HG02885 (cell line): ENCODE measurements around the gene ZPLD1.

Source experiments
- ATAC-seq: cut with Tn5 transposase; IDR thresholded peaks from one replicate; pipeline ENCODE4 v1.9.1; 2021; ENCODE audit warnings: mild to moderate bottlenecking; ENCODE audit not compliant: unreplicated experiment, poor library complexity

The ZPLD1 gene

GRCh38 chr3:102512734-102513504 lies 78.1 kb downstream of the ZPLD1 start:
- ATAC-seq: no peak

- ATAC-seq: no peak
Measured at GRCh38 chr3:102514241-102514640, 79.4 kb downstream of the ZPLD1 start.

GRCh38 chr3:102521246-102521645 lies 86.4 kb downstream of the ZPLD1 start:
- ATAC-seq: no peak

- peak; percentile 88 for ATAC-seq
Measured at GRCh38 chr3:102525624-102526023, 90.8 kb downstream of the ZPLD1 start.

- no peak for ATAC-seq
Measured at GRCh38 chr3:102526865-102527264, 92.0 kb downstream of the ZPLD1 start.

GRCh38 chr3:102528727-102529126 lies 93.9 kb downstream of the ZPLD1 start:
- ATAC-seq: no peak
